NOMO-1 treated with dmso at 0.1 percent for 144 hours (cell line): ENCODE measurements around the gene PYURF.
"Not testable (repeated sequence)": the region's sequence is repeated elsewhere in the genome, so short reads cannot be mapped to it uniquely, and the experiment has no call there.

Source experiments
- DNase-seq: peaks from one replicate; lab custom pipeline; 2025; ENCODE audit not compliant: unreplicated experiment; lab: John Stamatoyannopoulos, UW

Gene PYURF

GRCh38 chr4:88523325-88524129 is at the start of gene PYURF:
TSS of gene PYURF (minus strand) at chr4:88523776. CDS start at chr4:88523700, 76 bp downstream.
- peak; percentile 90 for DNase-seq

GRCh38 chr4:88570001-88570400 is 46.4 kb upstream of the PYURF start:
- DNase-seq: no peak

GRCh38 chr4:88567591-88567990 is 44.0 kb upstream of the PYURF start:
- no peak for DNase-seq

- DNase-seq: no peak
Measured at GRCh38 chr4:88549815-88550214, 26.2 kb upstream of the PYURF start.

- not testable (repeated sequence) for DNase-seq
Measured at GRCh38 chr4:88539322-88540068, 15.9 kb upstream of the PYURF start.

GRCh38 chr4:88537709-88538108 is 14.1 kb upstream of the PYURF start:
- no peak for DNase-seq

GRCh38 chr4:88535090-88535755 is 11.6 kb upstream of the PYURF start:
- DNase-seq: no peak

- no peak for DNase-seq
Measured at GRCh38 chr4:88533937-88534750, 10.6 kb upstream of the PYURF start.

- no peak for DNase-seq
Measured at GRCh38 chr4:88533088-88533790, 9.7 kb upstream of the PYURF start.

GRCh38 chr4:88531549-88531948 is 8.0 kb upstream of the PYURF start:
- DNase-seq: no peak

- no peak for DNase-seq
Measured at GRCh38 chr4:88528861-88529260, 5.3 kb upstream of the PYURF start.

GRCh38 chr4:88527787-88528186 is 4.2 kb upstream of the PYURF start:
- DNase-seq: no peak

GRCh38 chr4:88526221-88526815 is 2.7 kb upstream of the PYURF start:
- DNase-seq: no peak

- DNase-seq: peak; percentile 11
Measured at GRCh38 chr4:88524171-88524570, 595 bp upstream of the PYURF start.

GRCh38 chr4:88522702-88523324 is 763 bp downstream of the PYURF start:
- DNase-seq: peak; percentile 26

- no peak for DNase-seq
Measured at GRCh38 chr4:88518911-88519310, 4.7 kb downstream of the PYURF start.

GRCh38 chr4:88517825-88518224 is 5.8 kb downstream of the PYURF start:
- DNase-seq: no peak

- no peak for DNase-seq
Measured at GRCh38 chr4:88516746-88517145, 6.8 kb downstream of the PYURF start.
